Aorta (tissue), 5 donors: Measurements from ENCODE around the gene POU3F3. TPM values are rescaled to one million over a fixed set of nuclear protein-coding genes. Genes with fewer than 3 reads are reported as not detected.

Source experiments
- ATAC-seq: fragments of 200-7000 bp; cut with Tn5 transposase; one replicate; pipeline ENCODE4 v1.9.1; 2022; ENCODE audit warnings: moderate library complexity; ENCODE audit not compliant: low FRiP score
- DNase-seq, 2 donors: peaks; one replicate each; pipeline ENCODE4 v3.0.0-alpha.2; 2020
- H3K27ac ChIP-seq, 2 donors: one replicate each; pipeline ENCODE4 v1.5.1; 2013; ENCODE audit warnings: low read length in 2 of 2, mild to moderate bottlenecking in 2 of 2, moderate library complexity in 2 of 2, control low read depth in 1 of 2, inconsistent platforms in 1 of 2, low read depth in 1 of 2
- H3K27me3 ChIP-seq, 2 donors: one replicate each; pipeline ENCODE4 v1.6.1; 2013; ENCODE audit warnings: control low read depth in 1 of 2, low read length in 1 of 2, mild to moderate bottlenecking in 1 of 2, moderate library complexity in 1 of 2; ENCODE audit not compliant: insufficient read depth in 2 of 2, control insufficient read depth in 1 of 2
- H3K36me3 ChIP-seq, 2 donors: one replicate each; pipeline ENCODE4 v1.6.1; 2013; ENCODE audit warnings: control low read depth in 1 of 2, low read length in 1 of 2, mild to moderate bottlenecking in 1 of 2; ENCODE audit not compliant: insufficient read depth in 2 of 2, control insufficient read depth in 1 of 2
- H3K4me1 ChIP-seq, 2 donors: one replicate each; pipeline ENCODE4 v1.6.1; 2013; ENCODE audit warnings: low read length in 2 of 2, control low read depth in 1 of 2, mild to moderate bottlenecking in 1 of 2, moderate library complexity in 1 of 2; ENCODE audit not compliant: insufficient read depth in 2 of 2, control insufficient read depth in 1 of 2
- H3K4me3 ChIP-seq, 2 donors: one replicate each; pipeline ENCODE4 v1.5.1; 2013; ENCODE audit warnings: low read length in 2 of 2, control low read depth in 1 of 2, mild to moderate bottlenecking in 1 of 2
- H3K9me3 ChIP-seq: one replicate; pipeline ENCODE4 v1.6.1; 2013; ENCODE audit warnings: mild to moderate bottlenecking, low read length; ENCODE audit not compliant: control insufficient read depth
- WGBS, 2 donors: extraction: QIAGEN DNeasy Blood & Tissue Kit; methylation state at CpG; one replicate each; pipeline ENCODE4 v1.1.7; 2013; 5-methylcytosine and 5-hydroxymethylcytosine counted together
- intact Hi-C, 2 donors: fragments of 100-400 bp; cut with DNase I; formaldehyde crosslinking; loops; one replicate each; pipeline versions ENCODE4 v1.14.2 to v1.15.0; 2022
- polyA plus RNA-seq, 2 donors: library from polyadenylated mRNA; stranded (reverse); fragments of 200-250 nt; gene quantifications; one replicate each; pipeline ENCODE4 v1.2.3, GENCODE V29; 2013
- total RNA-seq, 2 donors: library from RNA; stranded (reverse); fragmentation: NEBNext Ultra II Directional; extraction: Animal tissue kit (Norgen Biotek cat#: 25700); gene quantifications; one replicate each; pipeline ENCODE4 v1.2.1, GENCODE V29; 2021
- donor health status: healthy with polysubstance abuse.
- donor health status: Bipolar disorder and iron deficiency.
- donor health status: DM: no; HTN: no; CAD: no.
- donor health status: DM: no; HTN: no; CAD: no.
- donor health status: DM: yes; HTN: yes; CAD: no.

The POU3F3 gene
- total and polyA plus RNA-seq, 4 donors: 0.15 to 0.74 (median 0.25) TPM; not detected in 1

DNA sequence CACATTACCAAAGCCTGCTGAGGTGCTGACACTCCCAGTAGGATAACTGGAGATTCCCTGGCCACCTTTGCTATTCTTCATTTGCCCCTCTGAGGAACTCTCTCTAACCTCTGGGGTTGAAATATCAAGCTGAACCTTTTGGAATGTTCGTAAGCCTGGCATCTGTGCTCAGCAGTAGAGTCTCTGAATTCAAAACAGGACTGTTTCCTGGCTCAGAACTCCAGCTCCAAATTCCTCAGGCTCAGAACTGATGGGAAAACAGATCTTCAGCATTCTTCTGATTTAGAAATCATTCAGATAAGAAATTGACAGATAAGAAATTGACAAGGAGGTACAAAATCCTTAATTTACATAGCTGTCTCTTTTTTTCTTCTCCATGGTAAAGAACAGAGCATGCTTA is 22.2 kb upstream of the POU3F3 start:
- H3K4me3 ChIP-seq: no peak overlapping the region
- ATAC-seq (no peak), DNase-seq (no peak)
- H3K27ac ChIP-seq: no peak overlapping the region
- intact Hi-C loops: no loop called here
- WGBS, 2 donors: 17 to 32% methylated on average over 1 of the region's 1 CpG
- H3K9me3 ChIP-seq: no peaks in the 10 kb centered on the region
- no peaks in the 10 kb centered on the region for H3K4me1 ChIP-seq
- no peaks in the 10 kb centered on the region for H3K27me3 ChIP-seq
- no peaks in the 10 kb centered on the region for H3K36me3 ChIP-seq

DNA sequence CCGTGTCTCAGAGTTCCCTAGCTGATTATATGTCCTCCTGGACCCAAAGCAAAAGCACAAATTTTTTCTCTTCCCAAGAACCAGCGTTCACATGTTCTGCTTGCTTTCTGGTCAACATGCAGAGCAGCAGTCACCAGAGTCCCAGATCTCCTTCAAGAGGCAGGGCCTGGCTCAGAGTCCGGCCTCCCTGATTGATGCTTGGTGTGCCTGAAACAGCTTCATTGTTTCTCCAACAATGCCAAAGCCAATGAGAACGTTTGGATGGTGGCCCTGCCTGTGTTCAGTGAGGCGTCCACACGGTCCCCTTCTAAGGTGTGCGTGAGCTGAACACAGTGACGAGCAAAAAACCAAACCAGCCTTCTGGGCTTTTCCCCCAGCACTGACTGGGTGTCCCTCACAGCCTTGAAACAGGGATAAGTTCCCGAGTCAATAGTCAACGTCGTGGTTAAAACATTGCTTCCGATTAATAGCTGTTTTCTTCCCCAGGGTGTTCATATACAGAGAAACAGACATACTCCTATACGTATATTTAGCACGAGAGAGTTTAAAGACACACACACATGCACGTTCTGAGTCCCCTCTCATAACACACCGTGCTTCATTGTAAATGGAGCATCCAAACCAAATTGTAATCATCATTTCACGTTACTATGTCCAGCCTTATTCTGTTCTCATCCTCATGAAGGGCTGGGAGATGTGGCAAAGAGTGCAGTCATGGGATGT is 19.3 kb upstream of the POU3F3 start:
- intact Hi-C loops: no loop called here
- Histone ChIP-seq H3K36me3 (no peaks in the 10 kb centered on the region), H3K27me3 (no peaks in the 10 kb centered on the region), H3K4me1 (no peaks in the 10 kb centered on the region), H3K4me3 (no peak overlapping the region), H3K27ac (no peak overlapping the region), H3K9me3 (no peaks in the 10 kb centered on the region)
- 88 to 93% methylated on average over 17 of the region's 17 CpGs for WGBS, 2 donors
- DNase-seq (no peak), ATAC-seq (no peak)

DNA sequence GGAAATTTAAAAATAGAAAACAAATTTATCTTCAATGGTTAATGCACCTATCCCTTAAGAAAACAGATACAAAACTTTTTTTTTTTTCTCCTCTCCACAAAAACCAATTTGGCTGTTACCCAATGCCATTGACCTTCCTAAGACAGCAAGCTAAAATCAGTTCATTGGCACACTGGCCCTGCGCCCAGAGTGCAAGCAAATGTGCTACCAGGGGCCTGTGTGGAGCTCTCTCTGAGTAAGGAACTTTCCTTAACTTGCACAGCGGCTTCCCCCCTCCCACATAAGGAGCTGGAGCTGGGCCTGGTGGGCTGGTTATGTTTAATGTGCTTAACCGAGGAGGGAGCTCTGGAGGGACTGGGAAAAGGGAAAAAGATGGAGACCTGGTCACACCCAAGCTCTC is 17.6 kb upstream of the POU3F3 start:
- intact Hi-C loops: no loop called here
- Histone ChIP-seq H3K9me3 (no peaks in the 10 kb centered on the region), H3K4me3 (no peak overlapping the region), H3K27me3 (no peaks in the 10 kb centered on the region), H3K27ac (no peak overlapping the region), H3K4me1 (no peaks in the 10 kb centered on the region), H3K36me3 (no peaks in the 10 kb centered on the region)
- DNase-seq: no peak
- WGBS, 2 donors: 89 to 90% methylated on average over 3 of the region's 3 CpGs
- ATAC-seq: no peak

DNA sequence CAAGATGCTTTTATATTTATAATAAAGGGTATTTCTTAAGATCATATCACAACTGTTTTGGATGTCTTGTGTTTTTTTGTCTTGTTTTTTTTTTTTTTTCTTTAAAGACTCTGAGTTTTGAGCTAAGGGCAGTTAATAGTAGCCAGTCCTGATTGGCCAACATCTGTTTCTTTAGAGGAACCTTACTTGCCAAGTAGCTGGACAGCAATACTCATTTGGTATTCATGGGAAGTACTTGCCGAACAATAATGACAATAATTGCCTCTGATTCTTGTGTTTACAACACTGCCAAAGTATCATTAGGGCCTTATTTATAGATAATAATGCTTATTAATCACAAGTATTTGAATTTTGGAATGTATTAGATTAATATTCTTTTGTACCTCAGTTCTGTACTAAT is 17.1 kb upstream of the POU3F3 start:
- ATAC-seq: no peak
- Histone ChIP-seq H3K27me3 (no peaks in the 10 kb centered on the region), H3K27ac (no peak overlapping the region), H3K36me3 (no peaks in the 10 kb centered on the region), H3K4me1 (no peaks in the 10 kb centered on the region), H3K9me3 (no peaks in the 10 kb centered on the region), H3K4me3 (no peak overlapping the region)
- intact Hi-C loops: no loop called here
- WGBS, 2 donors: 95 to 100% methylated on average over 1 of the region's 1 CpG
- no peak for DNase-seq

DNA sequence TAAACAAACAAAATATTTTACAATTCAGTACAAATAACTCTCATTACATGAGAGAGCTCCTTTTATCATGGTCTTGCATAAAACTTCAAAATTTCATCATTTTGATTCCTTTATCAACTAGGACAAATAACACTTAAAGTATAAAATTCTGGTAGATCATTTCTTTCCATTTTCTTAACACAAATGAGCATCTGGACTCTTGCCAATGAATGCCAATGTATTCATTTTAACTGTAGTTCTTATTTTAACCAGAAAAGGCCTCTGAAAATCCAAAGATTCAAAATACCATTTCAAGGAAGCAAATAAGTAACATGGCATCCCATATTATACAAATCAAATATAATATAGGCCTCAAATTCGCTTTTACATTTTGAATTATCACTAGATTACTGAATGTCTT is 13.8 kb upstream of the POU3F3 start:
- WGBS, 2 donors: 97 to 100% methylated on average over 1 of the region's 1 CpG
- Histone ChIP-seq H3K4me1 (no peaks in the 10 kb centered on the region), H3K27ac (no peak overlapping the region), H3K27me3 (no peaks in the 10 kb centered on the region), H3K4me3 (no peak overlapping the region), H3K36me3 (no peaks in the 10 kb centered on the region), H3K9me3 (no peaks in the 10 kb centered on the region)
- DNase-seq (no peak), ATAC-seq (no peak)
- intact Hi-C loops: no loop called here

DNA sequence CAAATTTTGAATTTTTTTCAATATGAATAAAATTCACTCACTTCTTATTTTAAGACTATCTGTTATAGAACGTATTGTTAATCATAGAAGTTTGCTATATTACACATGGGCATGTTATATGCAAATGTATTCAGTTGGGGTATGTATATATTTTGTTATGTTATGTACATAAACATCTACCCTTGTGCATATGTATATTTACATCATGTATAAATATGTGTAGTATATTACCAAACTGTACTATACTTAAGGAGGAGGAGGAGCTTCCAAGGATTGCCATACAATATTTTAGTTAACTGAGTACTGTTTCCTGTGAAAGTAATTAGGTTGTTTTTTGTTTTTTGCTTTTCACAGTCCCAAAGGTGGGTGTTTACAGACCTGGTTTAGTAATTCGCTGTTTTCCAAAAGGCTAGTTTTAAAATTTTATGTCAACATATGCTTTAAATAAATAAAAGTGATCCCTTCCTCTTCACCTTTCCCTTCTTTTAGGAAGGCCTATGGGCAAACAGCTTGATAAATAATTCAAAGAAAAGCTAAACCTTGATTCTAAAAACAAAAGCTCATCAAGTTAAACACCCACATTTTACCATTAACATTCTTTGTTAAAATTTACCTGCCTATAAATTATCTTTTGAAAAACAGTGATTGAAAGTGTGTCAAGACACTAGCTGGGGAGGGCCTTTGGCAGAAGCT is 12.9 kb upstream of the POU3F3 start:
- ATAC-seq: no peak
- Histone ChIP-seq H3K27ac (no peak overlapping the region), H3K27me3 (no peaks in the 10 kb centered on the region), H3K36me3 (no peaks in the 10 kb centered on the region), H3K9me3 (no peaks in the 10 kb centered on the region), H3K4me1 (no peaks in the 10 kb centered on the region), H3K4me3 (no peak overlapping the region)
- DNase-seq: no peak
- 96 to 97% methylated on average over 2 of the region's 2 CpGs for WGBS, 2 donors
- intact Hi-C loops: no loop called here

DNA sequence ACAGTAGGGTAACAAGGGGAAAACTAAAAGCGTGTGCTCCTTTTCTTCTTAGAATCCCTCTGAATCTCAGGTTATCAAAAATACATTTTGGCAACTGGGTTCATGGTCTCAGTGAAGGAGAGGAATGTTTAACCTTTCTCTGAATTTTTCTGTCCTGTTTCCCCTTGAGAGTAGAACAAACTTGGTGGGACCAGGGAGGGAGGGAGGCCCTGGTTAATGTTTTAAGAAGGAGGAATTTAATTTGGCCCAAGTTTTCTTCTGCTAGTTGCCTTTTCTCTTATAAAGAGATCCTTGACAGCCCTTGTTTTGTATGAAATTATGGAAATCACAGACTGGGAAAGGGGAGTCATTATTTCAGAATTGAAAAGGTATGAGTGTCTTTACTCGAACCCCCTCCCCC is 12.2 kb upstream of the POU3F3 start:
- intact Hi-C loops: no loop called here
- Histone ChIP-seq H3K4me3 (no peak overlapping the region), H3K36me3 (no peaks in the 10 kb centered on the region), H3K4me1 (no peaks in the 10 kb centered on the region), H3K9me3 (no peaks in the 10 kb centered on the region), H3K27ac (no peak overlapping the region), H3K27me3 (no peaks in the 10 kb centered on the region)
- WGBS, 2 donors: 80 to 87% methylated on average over 2 of the region's 2 CpGs
- ATAC-seq: no peak
- DNase-seq: no peak

DNA sequence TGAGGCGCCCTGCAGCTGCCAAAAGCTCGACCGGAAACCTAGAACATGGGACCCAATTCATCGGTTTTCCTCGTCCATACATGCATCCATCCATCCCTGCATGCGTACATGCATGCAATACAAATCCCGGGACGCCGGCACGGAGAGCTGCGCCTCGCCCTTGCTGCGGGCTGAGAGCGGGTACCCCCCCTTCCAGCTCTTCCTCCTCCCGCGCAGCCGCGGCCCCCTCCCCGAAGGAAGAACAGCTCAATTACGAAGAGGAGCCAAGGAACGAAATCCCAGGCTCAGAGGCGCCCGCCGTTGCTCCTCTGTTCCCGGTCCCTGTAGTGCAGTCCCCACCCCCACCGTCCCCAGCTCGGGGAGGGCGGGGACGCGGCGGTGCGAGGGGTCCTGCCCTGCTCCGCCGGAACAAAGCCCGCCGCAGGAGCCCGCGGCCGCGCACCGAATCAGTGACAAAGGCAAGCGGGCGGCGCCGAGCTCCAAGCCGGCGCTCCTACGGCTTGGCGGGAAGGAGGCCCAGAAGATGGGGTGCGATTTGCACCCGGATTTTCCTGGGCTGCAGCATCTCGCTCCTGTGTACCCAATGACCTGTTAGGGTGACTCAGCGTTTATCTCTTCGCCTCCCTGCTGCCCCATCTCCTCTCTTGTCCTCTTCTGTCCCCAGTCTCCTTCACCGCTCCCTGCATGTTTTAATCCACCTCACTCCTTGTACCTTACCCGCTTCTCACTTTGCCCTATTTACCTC is 8.9 kb upstream of the POU3F3 start:
- 3 to 4% methylated on average over 51 to 56 of the region's 56 CpGs for WGBS, 2 donors
- H3K4me1 ChIP-seq: no peaks in the 10 kb centered on the region
- H3K27ac ChIP-seq: no peak overlapping the region
- intact Hi-C loops: no loop called here
- H3K27me3 ChIP-seq: no peaks in the 10 kb centered on the region
- DNase-seq (no peak), ATAC-seq (no peak)
- H3K4me3 ChIP-seq: no peak overlapping the region
- no peaks in the 10 kb centered on the region for H3K36me3 ChIP-seq
- H3K9me3 ChIP-seq: no peaks in the 10 kb centered on the region

DNA sequence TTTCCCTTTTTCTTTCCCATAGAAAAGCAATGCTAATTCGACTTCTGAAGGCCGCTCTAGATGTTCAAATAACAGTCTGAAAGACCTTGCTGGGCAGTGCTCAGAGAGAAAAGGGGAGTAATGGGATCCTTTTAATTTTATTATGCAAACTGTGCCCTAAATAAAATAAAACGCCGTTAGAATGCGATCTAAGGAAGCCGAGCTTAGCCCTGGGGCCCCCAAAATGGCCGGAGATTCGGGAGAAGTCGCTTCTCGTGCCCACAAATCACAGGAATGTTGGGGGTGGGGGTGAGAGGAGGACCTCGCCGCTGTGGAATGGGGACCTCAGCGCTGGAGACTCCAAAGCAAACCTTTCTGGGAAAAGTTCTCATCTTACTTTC is 8.4 kb upstream of the POU3F3 start:
- no peaks in the 10 kb centered on the region for H3K27me3 ChIP-seq
- intact Hi-C loops: no loop called here
- ATAC-seq: no peak

More for the DNA sequence above, 8.4 kb upstream of the POU3F3 start:
- Histone ChIP-seq H3K9me3 (no peaks in the 10 kb centered on the region), H3K36me3 (no peaks in the 10 kb centered on the region), H3K27ac (no peak overlapping the region), H3K4me1 (no peaks in the 10 kb centered on the region), H3K4me3 (no peak overlapping the region)
- WGBS, 2 donors: 28 to 32% methylated on average over 13 of the region's 13 CpGs
- DNase-seq: no peak
